BLaER1 (cell line): ENCODE data around the gene MT2A.
A peak's percentile ranks its signal among the peaks of the same experiment; 100 is the strongest.

ENCODE experiments used
- H3K27ac ChIP-seq: shearing (Covaris generic); formaldehyde crosslinking; 2 replicates; pipeline ENCODE4 v1.8.1; 2022
- H3K27me3 ChIP-seq: shearing (Covaris generic); formaldehyde crosslinking; 2 replicates; pipeline ENCODE4 v1.8.1; 2022
- H3K36me3 ChIP-seq: shearing (Covaris generic); formaldehyde crosslinking; 2 replicates; pipeline ENCODE4 v1.8.1; 2022
- H3K4me1 ChIP-seq: shearing (Covaris generic); formaldehyde crosslinking; 2 replicates; pipeline ENCODE4 v1.8.1; 2022
- H3K4me2 ChIP-seq: shearing (Covaris generic); formaldehyde crosslinking; 2 replicates; pipeline ENCODE4 v1.8.1; 2022
- H3K4me3 ChIP-seq: shearing (Covaris generic); formaldehyde crosslinking; 2 replicates; pipeline ENCODE4 v1.8.1; 2022
- H3K9ac ChIP-seq: shearing (Covaris generic); formaldehyde crosslinking; 2 replicates; pipeline ENCODE4 v1.8.1; 2022
- H3K9me3 ChIP-seq: shearing (Covaris generic); formaldehyde crosslinking; 2 replicates; pipeline ENCODE4 v1.8.1; 2022
- H4K20me1 ChIP-seq: shearing (Covaris generic); formaldehyde crosslinking; 2 replicates; pipeline ENCODE4 v1.8.1; 2022
- Cebpa-rat ChIP-seq: shearing (Covaris generic); IDR thresholded peaks from 2 replicates; pipeline ENCODE4 v1.8.1; 2022

MT2A gene

DNA sequence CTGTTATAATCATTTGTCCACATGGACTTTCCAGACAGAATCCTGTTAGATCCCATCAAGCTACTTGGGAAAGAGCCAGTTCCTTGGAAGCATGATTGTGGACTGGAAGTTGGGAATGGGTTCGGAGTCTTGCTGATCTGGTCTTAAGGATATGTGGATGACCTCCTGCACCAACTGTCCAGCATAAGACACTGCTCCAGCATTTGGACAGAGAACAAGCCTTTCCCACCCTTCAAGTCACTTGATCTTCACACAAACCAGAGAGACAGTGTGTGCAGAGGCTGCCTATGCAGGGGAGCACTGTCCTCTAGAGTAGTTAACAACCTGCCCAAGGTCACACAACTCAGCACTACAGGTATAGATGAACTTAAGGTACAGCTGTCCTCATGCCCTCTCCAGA, 37.5 kb downstream of the MT2A start:
- Histone ChIP-seq H4K20me1 (peaks cover 23% of the 10 kb centered on the region; the same call in 1 of the 2 replicates), H3K9ac (no peak overlapping the region), H3K27me3 (peaks cover 89% of the 10 kb centered on the region), H3K27ac (no peak overlapping the region), H3K4me1 (no peaks in the 10 kb centered on the region), H3K9me3 (no peaks in the 10 kb centered on the region), H3K4me2 (no peak overlapping the region), H3K36me3 (no peaks in the 10 kb centered on the region), H3K4me3 (no peak overlapping the region)
- TF ChIP-seq Cebpa-rat, result no peak

DNA sequence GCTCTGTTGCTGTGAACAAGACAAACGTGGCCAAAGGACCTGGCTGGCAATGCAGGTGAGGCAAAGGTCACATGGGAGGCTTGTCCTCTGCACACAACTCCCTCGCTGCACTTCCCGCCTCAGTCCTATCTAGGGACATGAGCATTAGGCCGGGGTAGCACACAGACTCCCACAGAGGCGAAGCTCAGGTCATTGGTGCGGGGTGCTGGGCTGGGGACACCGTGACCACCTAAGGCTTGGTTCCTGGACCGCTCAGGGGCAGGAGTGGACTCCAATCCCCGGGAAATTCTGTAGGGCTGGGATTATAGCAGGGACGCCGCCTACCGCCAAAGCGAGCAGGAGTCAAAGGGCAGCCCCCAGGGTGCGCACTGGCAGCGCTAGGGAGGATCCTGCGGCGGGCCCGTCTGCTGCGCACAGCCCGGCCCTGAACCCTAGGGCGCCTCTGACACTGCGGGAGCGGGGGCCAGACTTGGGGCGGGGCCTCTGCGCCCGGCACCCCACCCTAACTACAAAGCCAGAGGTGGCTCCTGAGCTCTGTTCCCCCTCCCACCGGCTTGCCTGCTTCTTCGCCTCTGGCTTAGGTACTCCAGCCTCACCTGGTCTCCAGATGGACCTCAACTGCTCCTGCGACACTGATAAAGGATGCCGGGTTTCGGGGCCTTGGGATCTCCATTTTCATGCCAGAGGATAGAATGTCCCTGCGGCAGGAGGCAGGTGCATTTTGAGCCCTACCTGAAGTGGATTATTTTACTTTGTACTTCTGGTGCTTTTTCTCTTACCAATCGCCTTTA, 39.5 kb downstream of the MT2A start:
- Histone ChIP-seq H3K4me2 (no peak overlapping the region), H3K9me3 (no peaks in the 10 kb centered on the region), H3K27me3 (peaks cover 77% of the 10 kb centered on the region), H3K9ac (no peak overlapping the region), H3K27ac (no peak overlapping the region), H3K4me3 (no peak overlapping the region), H4K20me1 (peaks cover 16% of the 10 kb centered on the region; the same call in 1 of the 2 replicates), H3K4me1 (peaks cover 2% of the 10 kb centered on the region; the same call in 1 of the 2 replicates), H3K36me3 (no peaks in the 10 kb centered on the region)
- no peak for TF ChIP-seq Cebpa-rat

DNA sequence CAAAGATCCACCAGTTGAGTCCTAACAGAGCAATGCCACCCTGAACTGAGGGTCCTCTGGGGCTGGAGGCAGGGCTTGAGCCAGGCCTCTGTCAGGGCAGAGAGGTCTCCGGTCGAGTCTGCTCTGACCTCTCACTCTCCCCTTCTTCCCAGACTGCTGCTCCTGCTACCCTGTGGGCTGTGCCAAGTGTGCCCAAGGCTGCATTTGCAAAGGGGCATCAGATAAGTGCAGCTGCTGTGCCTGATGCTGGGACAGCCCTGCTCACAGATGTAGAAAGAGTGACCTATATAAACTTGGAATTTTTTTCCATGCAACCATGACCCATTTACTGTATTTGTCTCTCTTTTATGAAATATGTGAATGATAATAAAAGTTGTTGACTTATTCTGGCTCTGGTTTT, 40.9 kb downstream of the MT2A start:
- Histone ChIP-seq H3K27me3 (peaks cover 63% of the 10 kb centered on the region), H3K4me1 (peaks cover 12% of the 10 kb centered on the region), H4K20me1 (peaks cover 3% of the 10 kb centered on the region; the same call in 1 of the 2 replicates), H3K36me3 (no peaks in the 10 kb centered on the region), H3K9ac (no peak overlapping the region), H3K4me2 (no peak overlapping the region), H3K4me3 (no peak overlapping the region), H3K9me3 (no peaks in the 10 kb centered on the region), H3K27ac (no peak overlapping the region)
- no peak for TF ChIP-seq Cebpa-rat

DNA sequence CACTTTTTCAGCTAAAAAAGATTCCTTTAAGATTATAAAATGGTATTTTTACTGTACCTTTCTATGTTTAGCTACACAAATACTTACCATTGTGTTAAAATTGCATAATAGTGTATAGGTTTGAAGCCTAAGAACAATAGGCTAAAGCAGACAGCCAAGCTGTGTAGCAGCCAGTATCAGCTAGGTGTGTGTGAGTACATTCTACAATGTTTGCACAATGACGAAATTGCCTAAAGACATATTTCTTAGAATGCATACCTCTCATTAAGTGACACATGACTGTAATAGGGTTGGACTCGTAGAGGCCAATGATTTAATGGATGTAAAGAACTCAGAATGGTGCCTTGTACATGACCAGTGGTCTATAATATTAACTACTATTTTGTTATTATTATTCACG, 41.4 kb downstream of the MT2A start:
- Histone ChIP-seq H3K4me1 (peaks cover 12% of the 10 kb centered on the region), H4K20me1 (no peaks in the 10 kb centered on the region), H3K9ac (no peak overlapping the region), H3K9me3 (no peaks in the 10 kb centered on the region), H3K4me3 (no peak overlapping the region), H3K36me3 (no peaks in the 10 kb centered on the region), H3K27ac (no peak overlapping the region), H3K4me2 (no peak overlapping the region), H3K27me3 (peaks cover 58% of the 10 kb centered on the region)
- TF ChIP-seq Cebpa-rat, result no peak

DNA sequence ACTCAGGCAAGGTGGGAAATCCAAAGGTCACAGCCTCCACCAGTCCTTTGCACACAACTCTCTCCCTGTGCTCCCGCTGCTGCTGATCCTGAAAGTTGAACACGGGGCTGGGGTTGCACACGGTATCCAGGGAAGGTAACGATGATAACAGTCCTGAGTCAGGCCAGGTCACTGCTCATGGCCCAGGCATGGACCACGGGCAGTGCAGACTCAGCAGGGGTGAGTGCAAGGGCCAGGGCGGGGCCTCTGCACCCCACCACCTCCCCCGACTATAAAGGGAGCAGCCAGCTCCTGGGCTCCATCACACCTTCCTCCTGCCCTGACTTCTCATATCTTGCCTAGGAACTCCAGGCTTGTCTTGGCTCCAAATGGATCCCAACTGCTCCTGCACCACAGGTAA, 43.2 kb downstream of the MT2A start, which contains the start of gene MT1B:
TSS of gene MT1B (plus strand) at position 301 of the 400 bp plus-strand sequence. CDS start at position 369, 68 bp downstream.
- Histone ChIP-seq H3K9ac (no peak within 1 kb of the TSS), H3K4me3 (no peak within 1 kb of the TSS), H4K20me1 (no peaks in the 10 kb centered on the region), H3K36me3 (no peaks in the 10 kb centered on the region), H3K4me1 (peaks cover 12% of the 10 kb centered on the region), H3K27ac (no peak within 1 kb of the TSS), H3K4me2 (no peak within 1 kb of the TSS), H3K27me3 (peaks cover 43% of the 10 kb centered on the region), H3K9me3 (no peaks in the 10 kb centered on the region)
- no peak for TF ChIP-seq Cebpa-rat

DNA sequence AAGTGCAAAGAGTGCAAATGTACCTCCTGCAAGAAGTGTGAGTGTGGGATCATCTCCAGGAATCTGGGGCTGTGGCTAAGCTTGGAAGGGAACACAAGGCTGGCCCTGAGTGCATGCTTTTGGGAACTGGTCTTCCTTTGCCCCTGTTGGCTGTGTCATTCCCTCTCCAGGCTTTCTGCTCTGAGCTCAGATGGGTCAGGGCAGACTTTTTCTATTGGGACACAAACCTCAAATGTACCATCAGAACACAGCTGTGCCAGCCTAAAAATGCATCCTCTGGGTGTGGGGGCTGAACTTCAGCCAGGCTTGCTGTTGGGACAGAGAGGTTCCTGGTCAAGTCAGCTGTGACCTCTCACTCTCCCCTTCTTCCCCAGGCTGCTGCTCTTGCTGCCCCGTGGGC, 44.2 kb downstream of the MT2A start:
- Histone ChIP-seq H3K4me2 (0 out of 2 replicates have a peak overlapping the region, but pooled peaks have one; percentile 4), H3K9ac (no peak overlapping the region), H4K20me1 (no peaks in the 10 kb centered on the region), H3K4me3 (no peak overlapping the region), H3K9me3 (no peaks in the 10 kb centered on the region), H3K36me3 (no peaks in the 10 kb centered on the region), H3K4me1 (peaks cover 16% of the 10 kb centered on the region), H3K27me3 (peaks cover 41% of the 10 kb centered on the region), H3K27ac (no peak overlapping the region)
- no peak for TF ChIP-seq Cebpa-rat

DNA sequence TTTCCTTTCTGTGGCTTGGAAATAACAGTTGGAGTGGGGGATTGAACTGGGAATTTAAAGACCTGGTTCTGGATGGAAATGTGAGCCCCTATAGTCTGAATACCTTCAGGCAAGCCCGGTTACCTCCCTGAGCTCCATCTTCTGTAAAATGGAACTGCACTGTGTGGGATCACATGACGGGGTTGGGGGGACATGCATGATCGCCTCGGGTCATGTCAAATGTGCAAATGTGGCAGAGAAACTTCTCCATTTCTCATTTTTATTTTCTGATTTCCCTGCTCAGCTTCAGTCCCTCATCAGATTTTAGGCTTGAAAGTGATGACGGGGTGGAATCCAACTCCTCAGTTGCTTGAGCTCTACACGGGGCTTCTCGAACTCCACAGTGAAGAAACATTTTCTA, 44.8 kb downstream of the MT2A start:
- no peak overlapping the region for H3K27ac ChIP-seq
- H4K20me1 ChIP-seq, result no peaks in the 10 kb centered on the region
- peaks cover 22% of the 10 kb centered on the region for H3K4me1 ChIP-seq
- TF ChIP-seq Cebpa-rat, result no peak
- no peak overlapping the region for H3K9ac ChIP-seq
- no peaks in the 10 kb centered on the region for H3K36me3 ChIP-seq
- peaks cover 41% of the 10 kb centered on the region for H3K27me3 ChIP-seq
- H3K4me3 ChIP-seq, result no peak overlapping the region
- H3K4me2 ChIP-seq, result peak overlapping the region; percentile 4; the same call in 1 of the 2 replicates
- H3K9me3 ChIP-seq, result no peaks in the 10 kb centered on the region

DNA sequence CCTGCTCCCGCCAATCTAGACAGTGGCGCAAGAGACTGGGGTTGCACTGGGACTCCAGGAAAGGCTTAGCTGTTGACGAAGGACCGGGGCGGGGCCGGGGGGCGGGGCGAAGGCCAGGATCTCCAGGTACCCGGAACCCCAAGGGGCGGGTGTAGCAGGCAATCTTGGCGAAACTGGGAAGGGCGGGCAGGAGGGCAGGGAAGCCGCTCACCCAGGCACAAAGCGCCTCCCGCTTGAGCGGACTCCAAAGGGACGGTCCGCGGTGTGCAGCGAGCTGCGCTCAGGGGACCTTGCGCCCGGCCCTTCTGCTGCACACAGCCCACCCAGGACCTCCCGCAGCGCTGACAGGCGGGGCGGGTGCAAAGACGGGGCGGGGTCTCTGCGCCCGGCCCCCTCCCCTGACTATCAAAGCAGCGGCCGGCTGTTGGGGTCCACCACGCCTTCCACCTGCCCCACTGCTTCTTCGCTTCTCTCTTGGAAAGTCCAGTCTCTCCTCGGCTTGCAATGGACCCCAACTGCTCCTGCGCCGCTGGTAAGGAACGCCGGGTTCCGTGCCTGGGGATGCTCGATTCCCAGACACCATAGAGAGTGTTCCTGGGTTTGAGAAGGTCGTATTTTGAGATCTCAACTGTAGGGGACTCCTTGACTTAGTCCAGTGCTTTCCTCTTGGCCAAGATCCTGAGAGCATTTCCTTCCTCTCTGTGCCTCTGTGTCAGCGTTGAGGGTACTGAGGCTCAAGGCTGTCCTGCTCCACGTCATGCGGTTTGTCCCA, 49.4 kb downstream of the MT2A start, which contains the start of gene MT1F:
TSS of gene MT1F (plus strand) at position 405 of the 772 bp plus-strand sequence. CDS start at position 505, 100 bp downstream.
- Histone ChIP-seq H3K9me3 (no peaks in the 10 kb centered on the region), H3K36me3 (no peaks in the 10 kb centered on the region), H3K4me3 (peak within 1 kb of the TSS; percentile 72), H3K9ac (peak within 1 kb of the TSS; percentile 35; the same call in 1 of the 2 replicates), H4K20me1 (no peaks in the 10 kb centered on the region; the same call in 1 of the 2 replicates), H3K27ac (no peak within 1 kb of the TSS), H3K27me3 (peaks cover 65% of the 10 kb centered on the region), H3K4me1 (peaks cover 34% of the 10 kb centered on the region), H3K4me2 (peak within 1 kb of the TSS; percentile 93)
- TF ChIP-seq Cebpa-rat, result no peak

DNA sequence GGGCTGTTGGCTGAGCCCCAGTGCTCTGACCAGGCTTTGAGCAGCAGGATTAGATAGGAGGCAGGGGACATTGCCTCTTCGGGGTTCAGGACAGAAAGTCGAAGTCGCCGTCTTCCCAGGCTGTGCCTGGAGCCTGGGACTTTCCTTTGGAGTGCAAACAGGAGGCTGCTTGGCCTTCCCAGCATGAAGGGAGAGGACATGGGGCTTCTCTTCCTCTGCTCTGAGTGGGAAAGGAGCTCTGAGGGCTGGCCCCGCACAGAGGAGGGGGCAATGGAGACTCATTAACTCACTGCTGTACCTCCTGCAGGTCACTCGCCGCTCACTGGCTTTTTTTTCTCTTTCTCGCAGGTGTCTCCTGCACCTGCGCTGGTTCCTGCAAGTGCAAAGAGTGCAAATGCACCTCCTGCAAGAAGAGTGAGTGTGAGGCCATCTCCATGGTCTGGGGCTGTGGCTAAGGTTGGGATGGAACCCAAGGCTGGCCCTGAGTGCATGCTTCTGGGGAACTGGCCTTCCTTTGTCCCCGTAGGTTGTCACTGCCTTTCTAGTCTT, 50.0 kb downstream of the MT2A start:
- TF ChIP-seq Cebpa-rat, result no peak
- Histone ChIP-seq H3K36me3 (no peaks in the 10 kb centered on the region), H3K27me3 (peaks cover 70% of the 10 kb centered on the region), H3K27ac (no peak overlapping the region), H3K9me3 (no peaks in the 10 kb centered on the region), H3K4me2 (peak overlapping the region; percentile 93), H3K4me1 (peaks cover 31% of the 10 kb centered on the region), H3K4me3 (peak overlapping the region; percentile 72), H4K20me1 (no peaks in the 10 kb centered on the region; the same call in 1 of the 2 replicates), H3K9ac (peak overlapping the region; percentile 35; the same call in 1 of the 2 replicates)
